GM19452 (cell line): Measurements from ENCODE around the gene MRPS18A.
"Not testable (repeated sequence)": the region's sequence is repeated elsewhere in the genome, so short reads cannot be mapped to it uniquely, and the experiment has no call there.

Experiments used
- ATAC-seq: cut with Tn5 transposase; IDR thresholded peaks from one replicate; pipeline ENCODE4 v1.9.1; 2021; ENCODE audit not compliant: unreplicated experiment

The MRPS18A gene

GRCh38 chr6:43639984-43640800 lies 47.4 kb downstream of the MRPS18A start:
- ATAC-seq = no peak

DNA sequence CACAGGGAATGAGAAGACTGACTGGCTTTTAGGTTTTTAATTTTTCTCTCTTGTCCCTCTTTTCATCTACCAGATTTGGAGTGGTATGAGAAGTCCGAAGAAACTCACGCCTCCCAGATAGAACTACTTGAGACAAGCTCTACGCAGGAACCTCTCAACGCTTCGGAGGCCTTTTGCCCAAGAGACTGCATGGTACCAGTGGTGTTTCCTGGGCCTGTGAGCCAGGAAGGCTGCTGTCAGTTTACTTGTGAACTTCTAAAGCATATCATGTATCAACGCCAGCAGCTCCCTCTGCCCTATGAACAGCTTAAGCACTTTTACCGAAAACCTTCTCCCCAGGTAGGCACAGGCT lies 51.3 kb downstream of the MRPS18A start:
- peak; percentile 8 for ATAC-seq

- peak; percentile 75 for ATAC-seq
Measured at GRCh38 chr6:43635387-43636307, 51.9 kb downstream of the MRPS18A start, which contains the start of gene MAD2L1BP. Gene MAD2L1BP (plus strand): TSS chr6:43635840. CDS start chr6:43635876, 36 bp downstream.

DNA sequence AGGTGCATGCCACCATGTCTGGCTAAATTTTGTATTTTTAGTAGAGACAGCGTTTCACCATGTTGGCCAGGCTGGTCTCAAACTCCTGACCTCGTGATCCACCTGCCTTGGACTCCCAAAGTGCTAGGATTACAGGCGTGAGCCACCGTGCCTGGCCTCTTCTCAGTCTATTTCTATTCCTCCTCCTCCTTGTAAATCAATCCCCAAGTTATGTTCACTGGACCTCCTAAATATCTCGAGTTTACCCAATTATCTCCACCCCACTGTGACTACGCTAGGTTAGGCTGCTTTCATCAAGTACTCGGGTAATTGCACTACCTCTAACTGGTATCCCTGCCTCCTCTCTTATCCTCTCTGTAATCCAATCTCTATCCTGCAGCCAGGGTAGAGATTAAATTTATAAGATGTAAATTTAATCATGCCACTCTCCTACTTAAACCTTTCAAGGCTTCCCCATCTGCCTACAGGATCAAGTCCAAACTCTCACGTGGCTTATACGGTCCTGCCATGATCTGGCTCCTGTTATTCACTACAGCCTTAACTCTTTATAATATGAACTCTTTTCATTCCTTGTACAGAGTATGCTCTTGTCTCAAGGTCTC lies 52.8 kb downstream of the MRPS18A start:
- no peak for ATAC-seq

GRCh38 chr6:43633002-43633401 lies 54.6 kb downstream of the MRPS18A start:
- not testable (repeated sequence) for ATAC-seq

GRCh38 chr6:43630980-43631619 lies 56.5 kb downstream of the MRPS18A start:
- no peak for ATAC-seq

GRCh38 chr6:43629505-43630300 lies 57.9 kb downstream of the MRPS18A start:
- peak; percentile 61 for ATAC-seq

GRCh38 chr6:43629104-43629504 lies 58.5 kb downstream of the MRPS18A start, which contains the start of gene GTPBP2:
Gene GTPBP2 (minus strand): TSS chr6:43629264. CDS start chr6:43629162, 102 bp downstream.
- ATAC-seq = peak; percentile 82

DNA sequence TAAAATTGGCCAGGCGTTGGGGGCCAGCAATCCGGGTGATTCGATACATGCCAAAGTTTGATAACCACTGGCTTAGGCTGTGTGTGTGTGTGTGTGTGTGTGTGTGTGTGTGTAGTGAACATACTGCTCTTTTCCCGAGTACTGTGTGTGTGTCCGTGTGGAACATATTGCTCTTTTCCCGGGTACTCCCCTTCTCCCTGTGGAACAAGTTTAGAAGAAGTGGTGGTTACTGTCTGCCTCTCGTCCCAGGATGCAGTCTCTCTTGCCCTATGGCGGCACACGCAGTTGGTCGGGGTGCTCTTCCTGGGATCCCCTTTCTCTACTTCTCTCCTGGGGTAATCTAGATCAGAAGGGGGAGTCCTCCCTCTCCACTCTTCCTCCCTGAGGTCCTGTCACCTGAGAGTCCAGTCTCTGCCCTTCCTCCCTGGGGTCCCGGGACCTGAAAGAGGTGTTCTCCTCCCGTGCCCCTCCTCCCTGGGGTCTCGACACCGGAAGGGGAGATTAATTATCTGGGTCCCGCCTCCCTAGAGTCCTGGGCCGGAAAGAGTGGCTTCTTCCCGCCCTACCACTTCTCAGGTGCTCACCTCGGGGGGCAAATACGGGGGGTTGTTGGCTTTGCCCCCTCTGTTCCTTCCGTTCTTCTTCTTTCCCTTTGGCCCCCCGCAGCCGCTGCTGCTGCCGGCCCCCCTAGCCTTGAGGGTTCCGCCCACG lies 59.0 kb downstream of the MRPS18A start:
- no peak for ATAC-seq

DNA sequence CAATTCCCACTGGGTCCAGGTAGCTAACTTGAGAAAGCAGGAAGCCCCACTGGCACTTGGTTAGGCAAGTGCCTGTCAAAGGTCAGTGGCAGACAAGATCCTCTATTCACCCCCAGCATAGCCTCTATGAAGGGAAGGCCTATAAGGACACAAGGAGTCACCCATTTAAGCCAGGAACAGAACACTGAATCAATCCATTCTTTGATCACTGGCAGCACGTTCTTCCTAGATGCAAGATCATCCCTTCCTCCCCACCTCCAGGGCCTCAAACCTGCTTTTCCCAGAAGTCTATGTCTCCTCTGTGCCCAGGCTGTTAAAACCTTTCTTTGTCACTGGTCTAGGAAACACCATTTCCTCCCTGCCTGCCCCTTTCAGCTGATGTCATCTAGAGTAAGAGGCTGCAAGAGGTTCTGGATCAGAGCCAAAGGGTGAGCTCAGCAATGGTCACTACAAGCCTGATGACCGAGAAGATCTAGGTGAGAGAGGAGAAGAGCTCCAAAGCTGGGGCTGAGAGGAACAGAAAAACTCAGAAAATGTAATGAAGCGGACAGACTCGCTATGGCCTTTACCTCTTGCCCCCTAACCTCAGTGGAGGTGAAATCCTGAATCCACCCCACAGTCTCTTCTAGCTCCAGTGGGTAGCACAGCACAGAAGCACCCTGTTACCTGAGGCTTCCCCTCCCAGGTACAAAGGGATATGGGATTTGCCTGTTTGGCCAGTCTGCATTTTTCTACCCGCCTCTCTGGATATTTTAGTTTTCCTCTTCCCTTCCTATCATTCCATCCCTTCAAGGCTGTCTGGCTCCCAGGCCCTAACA lies 60.4 kb downstream of the MRPS18A start:
- ATAC-seq = no peak

- ATAC-seq = no peak
Measured at GRCh38 chr6:43625393-43625992, 62.1 kb downstream of the MRPS18A start.

- ATAC-seq = no peak
Measured at GRCh38 chr6:43624786-43625288, 62.8 kb downstream of the MRPS18A start.

- no peak for ATAC-seq
Measured at GRCh38 chr6:43623880-43624785, 63.5 kb downstream of the MRPS18A start.

- ATAC-seq = no peak
Measured at GRCh38 chr6:43622541-43622940, 65.0 kb downstream of the MRPS18A start.

DNA sequence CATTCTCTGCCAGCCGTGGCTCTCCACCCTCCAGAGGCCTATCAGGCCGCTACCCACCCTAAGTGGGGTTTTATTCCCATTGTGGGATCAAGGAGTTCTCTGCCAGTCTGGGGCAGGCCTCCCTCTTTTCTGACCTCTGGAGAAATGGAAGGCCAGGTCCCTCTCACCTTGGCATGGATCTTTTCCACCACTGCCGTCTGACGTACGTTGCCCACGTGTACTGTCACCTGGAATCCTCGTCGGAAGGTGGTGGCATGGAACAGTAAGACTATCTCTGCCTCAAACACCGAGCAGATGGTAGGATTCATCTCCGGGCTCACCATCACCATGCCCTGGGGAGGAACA lies 65.8 kb downstream of the MRPS18A start:
- no peak for ATAC-seq
